Mucosa of descending colon (tissue), 3 donors: ENCODE measurements around the gene ULBP1. TPM values are rescaled to one million over a fixed set of nuclear protein-coding genes. Genes with fewer than 3 reads are reported as not detected.
"Not testable (repeated sequence)": the region's sequence is repeated elsewhere in the genome, so short reads cannot be mapped to it uniquely, and the experiment has no call there.

Experiments
- ATAC-seq: fragments of 200-7000 bp; cut with Tn5 transposase; one replicate; pipeline ENCODE4 v1.9.1; 2020; ENCODE audit warnings: mild to moderate bottlenecking, moderate library complexity
- DNase-seq, 3 donors: peaks; one replicate each; pipeline ENCODE4 v3.0.0-alpha.2; 2020
- H3K36me3 ChIP-seq: fragments of 200-600 bp; one replicate; pipeline ENCODE4 v1.8.0; 2021; ENCODE audit warnings: low read depth, mild to moderate bottlenecking
- H3K4me1 ChIP-seq: fragments of 200-600 bp; one replicate; pipeline ENCODE4 v1.8.0; 2021; ENCODE audit warnings: low read depth, mild to moderate bottlenecking
- H3K4me3 ChIP-seq: fragments of 200-600 bp; one replicate; pipeline ENCODE4 v1.8.0; 2021; ENCODE audit warnings: mild to moderate bottlenecking
- H3K9me3 ChIP-seq: fragments of 200-600 bp; one replicate; pipeline ENCODE4 v1.8.0; 2021; ENCODE audit warnings: mild to moderate bottlenecking
- intact Hi-C, 2 donors: fragments of 100-400 bp; cut with DNase I in 1 of 2; cut with micrococcal nuclease in 1 of 2; formaldehyde crosslinking; loops; one replicate each; pipeline versions ENCODE4 v1.11.0 to v1.11.1; 2022; cut with DNase I, micrococcal nuclease
- total RNA-seq, 3 donors: library from RNA; stranded (reverse); fragmentation: NEBNext Ultra II Directional in 2 of 3; extraction: Animal tissue kit (Norgen Biotek cat#: 25700) in 2 of 3; gene quantifications; one replicate each; pipeline versions ENCODE4 v1.2.1 to v1.2.4, GENCODE V29; 2021 to 2023
- TF ChIP-seq, protein P1 (sequence below): fragments of 200-600 bp; IDR thresholded peaks from one replicate; pipeline ENCODE4 v1.8.0; 2022; ENCODE audit warnings: antibody characterized with exemption, mild to moderate bottlenecking
- donor health status: DM: no; HTN: no; CAD: no; lungs with moderate emphysema.
- donor health status: DM: no; HTN: no; CAD: no.
- donor health status: DM: no; HTN: yes; CAD: no.

Gene ULBP1
- total RNA-seq, 3 donors from 2014 or later: not detected

DNA sequence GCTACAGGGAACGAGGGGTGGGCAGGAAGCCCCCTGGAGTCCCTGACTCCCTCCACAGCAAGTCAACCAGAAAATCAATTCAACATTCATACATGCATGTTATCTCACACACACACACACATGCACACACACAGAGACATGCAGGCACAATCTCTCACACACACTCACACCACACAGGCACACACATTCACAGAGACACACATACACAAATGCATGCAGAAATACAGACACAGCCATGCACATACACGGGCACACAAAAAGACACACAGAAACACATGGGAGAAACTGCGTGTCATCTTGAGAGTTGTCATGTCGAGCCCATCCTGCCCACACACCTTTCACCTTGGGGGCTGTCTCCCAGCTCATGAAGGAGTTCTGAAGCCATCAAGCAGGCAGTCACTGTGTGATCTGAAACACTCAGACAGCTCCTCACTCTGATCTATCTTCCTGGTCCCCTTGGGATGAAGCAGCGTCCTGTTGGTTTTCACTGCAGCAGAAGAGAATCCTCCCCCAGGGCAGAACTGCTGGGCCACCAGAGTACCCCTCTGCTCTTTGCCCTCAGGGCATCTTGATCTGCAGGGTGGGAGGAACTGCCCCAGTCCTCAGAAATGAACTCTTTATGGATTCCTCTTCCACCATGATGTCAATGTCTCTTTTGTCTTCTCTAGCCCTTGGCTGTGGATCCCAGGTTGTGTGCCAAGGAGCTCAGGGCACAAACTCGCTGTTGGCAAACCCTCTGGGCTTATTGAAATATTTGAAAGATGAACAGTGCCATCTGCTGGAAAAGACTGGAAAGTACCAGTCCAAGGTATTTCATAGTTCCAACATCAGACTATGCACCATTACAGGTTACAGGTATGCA is 52.8 kb downstream of the ULBP1 start:
- ATAC-seq: peak; percentile 86
- Histone ChIP-seq H3K4me1 (no peaks in the 10 kb centered on the region), H3K4me3 (no peak overlapping the region), H3K9me3 (no peaks in the 10 kb centered on the region), H3K36me3 (no peaks in the 10 kb centered on the region)
- TF ChIP-seq, protein P1, sequence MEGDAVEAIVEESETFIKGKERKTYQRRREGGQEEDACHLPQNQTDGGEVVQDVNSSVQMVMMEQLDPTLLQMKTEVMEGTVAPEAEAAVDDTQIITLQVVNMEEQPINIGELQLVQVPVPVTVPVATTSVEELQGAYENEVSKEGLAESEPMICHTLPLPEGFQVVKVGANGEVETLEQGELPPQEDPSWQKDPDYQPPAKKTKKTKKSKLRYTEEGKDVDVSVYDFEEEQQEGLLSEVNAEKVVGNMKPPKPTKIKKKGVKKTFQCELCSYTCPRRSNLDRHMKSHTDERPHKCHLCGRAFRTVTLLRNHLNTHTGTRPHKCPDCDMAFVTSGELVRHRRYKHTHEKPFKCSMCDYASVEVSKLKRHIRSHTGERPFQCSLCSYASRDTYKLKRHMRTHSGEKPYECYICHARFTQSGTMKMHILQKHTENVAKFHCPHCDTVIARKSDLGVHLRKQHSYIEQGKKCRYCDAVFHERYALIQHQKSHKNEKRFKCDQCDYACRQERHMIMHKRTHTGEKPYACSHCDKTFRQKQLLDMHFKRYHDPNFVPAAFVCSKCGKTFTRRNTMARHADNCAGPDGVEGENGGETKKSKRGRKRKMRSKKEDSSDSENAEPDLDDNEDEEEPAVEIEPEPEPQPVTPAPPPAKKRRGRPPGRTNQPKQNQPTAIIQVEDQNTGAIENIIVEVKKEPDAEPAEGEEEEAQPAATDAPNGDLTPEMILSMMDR: peak; percentile 60
- intact Hi-C loops: loop anchor here (2.0 to 5.0 kb wide), 2 partner anchors 82 to 84 kb away; no protein-coding TSS in a partner anchor
- peak in 1 of 3 donors; percentile 82 for DNase-seq

DNA sequence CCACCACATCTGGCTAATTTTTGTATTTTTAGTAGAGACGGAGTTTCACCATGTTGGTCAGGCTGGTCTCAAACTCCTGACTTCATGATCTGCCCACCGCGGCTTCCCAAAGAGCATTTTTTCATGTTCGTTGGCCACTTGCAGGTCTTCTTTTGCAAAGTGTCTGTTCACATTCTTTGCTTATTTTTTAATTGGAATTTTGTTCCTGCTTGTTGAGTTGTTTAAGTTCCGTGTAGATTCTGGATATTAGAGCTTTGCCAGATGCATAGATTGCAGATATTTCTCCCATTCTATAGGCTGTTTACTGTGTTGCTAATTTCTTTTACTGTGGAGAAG is 53.4 kb downstream of the ULBP1 start:
- H3K9me3 ChIP-seq, H3K4me3 ChIP-seq, H3K4me1 ChIP-seq, DNase-seq, ATAC-seq, H3K36me3 ChIP-seq: not testable (repeated sequence)
- intact Hi-C loops: loop anchor here (2.0 to 5.0 kb wide), 2 partner anchors 82 to 85 kb away; no protein-coding TSS in a partner anchor

DNA sequence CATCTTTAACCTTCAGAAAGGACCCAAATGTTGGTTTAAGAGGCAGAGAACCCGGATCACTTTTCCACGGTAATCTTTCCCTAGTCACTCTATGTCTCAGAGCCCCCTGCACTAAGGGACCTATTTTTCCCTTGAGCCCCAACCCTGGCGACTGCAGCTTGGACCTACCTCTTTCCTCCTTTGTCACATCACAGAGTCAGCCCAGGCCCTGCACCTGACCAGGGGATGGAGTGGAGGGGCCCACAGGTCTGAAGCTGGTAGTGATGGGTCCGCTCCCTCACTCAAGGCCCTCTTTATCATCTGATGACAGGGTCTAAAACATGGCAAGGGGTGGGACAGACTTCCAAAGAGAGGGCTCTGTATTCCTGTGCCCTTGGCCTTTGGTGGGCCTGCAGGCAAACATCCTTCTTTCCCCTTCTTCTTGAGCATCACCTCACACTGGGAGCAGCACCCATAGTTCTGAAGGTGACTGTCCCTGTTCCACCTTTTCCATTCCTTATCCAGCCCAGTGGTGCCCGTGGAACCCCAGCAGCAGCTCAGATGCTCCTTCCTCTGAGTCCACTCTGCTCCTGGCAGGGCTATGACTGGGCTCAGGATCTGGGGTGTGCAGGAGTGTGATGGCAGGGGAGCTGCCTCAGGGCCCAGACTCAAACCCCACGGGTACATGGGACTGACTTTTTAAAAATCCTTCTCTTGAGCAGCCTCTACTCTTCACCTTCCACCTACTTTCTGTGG is 55.3 kb downstream of the ULBP1 start:
- intact Hi-C loops: loop anchor here in 1 of 2 donors (5.0 kb wide), 1 partner anchor 87 kb away; no protein-coding TSS in a partner anchor
- ATAC-seq: no peak
- Histone ChIP-seq H3K4me3 (no peak overlapping the region), H3K4me1 (no peaks in the 10 kb centered on the region), H3K36me3 (no peaks in the 10 kb centered on the region), H3K9me3 (no peaks in the 10 kb centered on the region)
- TF ChIP-seq, protein P1: no peak
- DNase-seq: no peak

DNA sequence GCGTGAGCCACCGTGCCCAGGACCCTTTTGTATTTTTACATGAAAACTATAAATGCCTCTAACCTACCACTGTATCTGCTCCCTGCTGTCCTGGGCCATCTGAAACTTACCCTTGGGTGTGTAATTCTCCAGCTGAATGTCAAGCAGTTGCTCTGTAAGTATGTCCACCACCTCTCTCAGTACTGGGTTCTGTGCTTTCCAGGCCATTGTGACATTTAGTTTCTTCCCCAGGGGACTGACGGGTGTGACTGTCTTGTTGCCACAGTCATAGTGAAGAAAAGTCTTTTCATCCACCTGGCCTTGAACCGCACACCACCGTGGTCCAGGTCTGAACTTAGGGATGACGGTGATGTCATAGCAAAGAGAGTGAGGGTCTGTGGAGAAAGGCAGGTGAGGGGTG is 58.1 kb downstream of the ULBP1 start:
- ATAC-seq, intact Hi-C loops, H3K4me3 ChIP-seq, H3K36me3 ChIP-seq, DNase-seq, H3K9me3 ChIP-seq: not testable (repeated sequence)
- H3K4me1 ChIP-seq: peaks cover 13% of the 10 kb centered on the region

Other genes starting within 250 kb of the ULBP1 start
- gene LATS1, start 245.8 kb upstream of the ULBP1 start, total RNA-seq: 10 to 100 TPM; 23.2 to 39.0 (median 23.3) TPM
- 10 to 100 TPM; 25.8 to 27.9 (median 26.0) TPM for gene NUP43, start 217.4 kb upstream of the ULBP1 start, total RNA-seq
- gene PCMT1, start 214.2 kb upstream of the ULBP1 start, total RNA-seq: 10 to 100 TPM; 51.9 to 72.4 (median 57.9) TPM
- gene LRP11, start 99.6 kb upstream of the ULBP1 start, total RNA-seq: 10 to 100 TPM; 16.2 to 27.2 (median 26.1) TPM
- gene RAET1E, start 65.8 kb upstream of the ULBP1 start, total RNA-seq: under 1 TPM in 2 of 3 donors, not detected in 1; 0.16 to 0.58 TPM
- under 1 TPM in 1 of 3 donors, not detected in 2; 0.41 TPM for gene RAET1G, start 40.8 kb upstream of the ULBP1 start, total RNA-seq
- gene ULBP2, start 21.9 kb upstream of the ULBP1 start, total RNA-seq: under 1 TPM in 1 of 3 donors, not detected in 2; 0.43 TPM
- not detected for gene RAET1L, start 61.6 kb downstream of the ULBP1 start, total RNA-seq
- 1 to 10 TPM in 2 of 3 donors, under 1 TPM in 1; 0.32 to 1.9 (median 1.9) TPM for gene ULBP3, start 105.2 kb downstream of the ULBP1 start, total RNA-seq
- gene PPP1R14C, start 179.1 kb downstream of the ULBP1 start, total RNA-seq: 10 to 100 TPM; 11.1 to 33.5 (median 25.2) TPM